ENCODE data around the gene UBE2L6.

- no peak for TF ChIP-seq CTCF (conservative IDR thresholded peaks at IDR 0.05; ENCODE audit: low read depth, low read length)
- no peak for TF ChIP-seq POLR2A (IDR thresholded peaks at IDR 0.05; ENCODE audit: low read depth, low read length)
- no peak for TF ChIP-seq FOS (IDR thresholded peaks at IDR 0.05; ENCODE audit: low read depth, low read length)
- no peak for TF ChIP-seq MXI1 (IDR thresholded peaks at IDR 0.05; ENCODE audit: borderline replicate concordance, low read depth, low read length)
- no peak for TF ChIP-seq RAD21 (IDR thresholded peaks at IDR 0.05; ENCODE audit: low read length)
- TF ChIP-seq ELK1 (IDR thresholded peaks at IDR 0.05; ENCODE audit: borderline replicate concordance, low read depth, low read length) = no peak
- TF ChIP-seq NFE2L2 (IDR thresholded peaks at IDR 0.05; ENCODE audit: low read depth, low read length) = no peak
- TF ChIP-seq CHD1 (IDR thresholded peaks at IDR 0.05; ENCODE audit: low read depth, low read length) = no peak
- TF ChIP-seq USF2 (IDR thresholded peaks at IDR 0.05; ENCODE audit: low read depth, low read length) = no peak
- no peak for TF ChIP-seq SMC3 (IDR thresholded peaks at IDR 0.05; ENCODE audit: low read depth, low read length)
Measured at GRCh38 chr11:57539342-57539741, 28.1 kb downstream of the UBE2L6 start.

Data from IMR-90 (cell line).